ENCODE results near the gene MYBL2. TPM values are rescaled to one million over a fixed set of nuclear protein-coding genes. Genes with fewer than 3 reads are reported as not detected.

MYBL2 gene
- total and polyA plus RNA-seq, 2 donors (not counting 3 experiments of a cell fraction or from before 2014, with no cell fraction given) = 35.7 to 105 TPM

GRCh38 chr20:43748274-43748673 is 81.4 kb downstream of the MYBL2 start:
- H3K36me3 ChIP-seq (ENCODE audit: control insufficient read depth in 2 of 2, extremely low read depth in 1 of 2, insufficient read depth in 2 of 2, low read length in 2 of 2) = no peaks in the 10 kb centered on the region
- ChIA-PET CTCF (interaction anchor here (0.6 to 9.9 kb wide), 7 partner anchors 102 to 548 kb away, joined by 3 to 191 read pairs (median 5); no protein-coding TSS in a partner anchor), POLR2A (no interaction called here)
- no peak overlapping the region for H3K4me3 ChIP-seq (replicated peaks in 1 of 3; ENCODE audit: insufficient read depth in 1 of 3, low read depth in 1 of 3, low read length in 3 of 3)
- peak; percentile 26 for FAIRE-seq
- no TSS peak for BruUV-seq (replicated peaks)
- H3K4me2 ChIP-seq (ENCODE audit: insufficient read depth, low read length) = no peak overlapping the region
- H3K9ac ChIP-seq (replicated peaks; ENCODE audit: extremely low read depth, insufficient read depth, low read length) = no peak overlapping the region
- dilution Hi-C loops (cut with MboI; ENCODE audit: extremely low pct_ligation_motif_present, low sequenced_read_pairs) (no loop called here), intact Hi-C loops (cut with micrococcal nuclease) (loop anchor here (5.0 kb wide), 1 partner anchor 291 kb away; the partner anchor contains the start of gene SRSF6)
- no peaks in the 10 kb centered on the region for H4K20me1 ChIP-seq (replicated peaks; ENCODE audit: control insufficient read depth, extremely low read depth, insufficient read depth, low read length)
- H3K27ac ChIP-seq (ENCODE audit: insufficient read depth, low read depth, low read length) = no peak overlapping the region
- H3K4me1 ChIP-seq (ENCODE audit: control insufficient read depth, extremely low read depth, insufficient read depth, low read length) = peaks cover 12% of the 10 kb centered on the region
- no peaks in the 10 kb centered on the region for H3K9me3 ChIP-seq (replicated peaks; ENCODE audit: control insufficient read depth, insufficient read depth, low read length)
- TF ChIP-seq MYC (IDR thresholded peaks at IDR 0.05; ENCODE audit: low read depth, low read length) = no peak
- TF ChIP-seq POLR2AphosphoS5 (IDR thresholded peaks at IDR 0.05; ENCODE audit: insufficient read depth, low read depth, low read length) = no peak
- TF ChIP-seq GATA2 (IDR thresholded peaks at IDR 0.05; ENCODE audit: insufficient read depth, insufficient read length, low read depth, low read length) = no peak
- no peak for TF ChIP-seq JUN (IDR thresholded peaks at IDR 0.05; ENCODE audit: borderline replicate concordance, insufficient read depth, insufficient read length, low read depth)
- TF ChIP-seq EZH2 (IDR thresholded peaks at IDR 0.05; ENCODE audit: borderline replicate concordance, low read depth, low read length, severe bottlenecking) = no peak
- TF ChIP-seq CTCF (IDR thresholded peaks at IDR 0.05; ENCODE audit: extremely low read depth in 1 of 2, insufficient read depth in 1 of 2, low read depth in 1 of 2, low read length in 2 of 2) = no peak
- TF ChIP-seq MAX (IDR thresholded peaks at IDR 0.05; ENCODE audit: insufficient read depth, insufficient read length) = no peak
- no peak for TF ChIP-seq POLR2A (IDR thresholded peaks at IDR 0.05; ENCODE audit: low read depth, low read length)
- TF ChIP-seq FOS (IDR thresholded peaks at IDR 0.05; ENCODE audit: borderline replicate concordance, insufficient read depth, low read length) = no peak
- peaks cover 0 to 4% of the 10 kb centered on the region in 2 experiments for H3K27me3 ChIP-seq (ENCODE audit: control insufficient read depth in 2 of 2, insufficient read depth in 2 of 2, low read length in 2 of 2)
- H3K79me2 ChIP-seq (ENCODE audit: control insufficient read depth, insufficient read depth, low read length) = no peaks in the 10 kb centered on the region
- DNase-seq (ENCODE audit: low read depth, low spot score) = no peak
- H2AFZ ChIP-seq (ENCODE audit: low read depth, low read length) = no peak overlapping the region
- no peaks in the 10 kb centered on the region for H3K9me1 ChIP-seq (replicated peaks; ENCODE audit: control insufficient read depth, extremely low read depth, insufficient read depth, low read length)
